Esophagus squamous epithelium (tissue), 5 donors: ENCODE data around the gene DNAJB12. TPM values are rescaled to one million over a fixed set of nuclear protein-coding genes. Genes with fewer than 3 reads are reported as not detected.
"Not testable (repeated sequence)": the region's sequence is repeated elsewhere in the genome, so short reads cannot be mapped to it uniquely, and the experiment has no call there.

ENCODE experiments used
- DNase-seq: peaks from one replicate; lab custom pipeline; 2025; lab: John Stamatoyannopoulos, UW
- H3K27ac ChIP-seq, 4 donors: fragments of 200-600 bp; sonication (generic); one replicate each; pipeline ENCODE4 v1.5.1; 2016 to 2019; ENCODE audit warnings: mild to moderate bottlenecking in 1 of 4
- H3K27me3 ChIP-seq, 4 donors: fragments of 200-600 bp; sonication (generic); 1 replicate in 3 of 4; 2 replicates in 1 of 4; pipeline versions ENCODE4 v1.5.1 to v1.6.0; 2017 to 2021; ENCODE audit warnings: antibody characterized with exemption in 1 of 4
- H3K36me3 ChIP-seq, 3 donors: fragments of 200-600 bp; sonication (generic); one replicate each; pipeline ENCODE4 v1.5.1; 2016 to 2019
- H3K4me1 ChIP-seq, 3 donors: fragments of 200-600 bp; sonication (generic); one replicate each; pipeline ENCODE4 v1.5.1; 2017 to 2019
- H3K4me3 ChIP-seq, 4 donors: fragments of 200-600 bp; sonication (generic); 1 replicate in 3 of 4; 2 replicates in 1 of 4; pipeline ENCODE4 v1.5.1; 2016 to 2019; ENCODE audit warnings: mild to moderate bottlenecking in 2 of 4, moderate library complexity in 1 of 4
- H3K9me3 ChIP-seq, 3 donors: fragments of 200-600 bp; sonication (generic); one replicate each; pipeline ENCODE4 v1.5.1; 2016 to 2019
- CTCF ChIP-seq, 6 experiments: fragments of 450-650 bp in 4 of 6; fragments of 200-600 bp in 2 of 6; sonication (generic) in 2 of 6; IDR thresholded peaks; one replicate each; pipeline ENCODE4 v1.5.1; 2016 to 2019; ENCODE audit warnings: antibody characterized with exemption in 6 of 6, mild to moderate bottlenecking in 4 of 6, moderate library complexity in 4 of 6
- POLR2A ChIP-seq, 4 donors: fragments of 450-650 bp; IDR thresholded peaks; one replicate each; pipeline ENCODE4 v1.6.1; 2017; ENCODE audit warnings: antibody characterized with exemption in 4 of 4, mild to moderate bottlenecking in 4 of 4, moderate library complexity in 3 of 4
- WGBS, 2 donors: methylation state at CpG; one replicate each; pipeline ENCODE4 v1.1.5; 2018; 5-methylcytosine and 5-hydroxymethylcytosine counted together
- intact Hi-C: fragments of 100-400 bp; cut with DNase I; formaldehyde crosslinking; loops from one replicate; pipeline ENCODE4 v1.15.0; 2022
- total RNA-seq, 4 donors: library from RNA; depleted of rRNA; stranded (reverse); fragments of >200 nt; gene quantifications; one replicate each; pipeline ENCODE4 v1.1.0, GENCODE V29; 2016
- donor health status: DM: yes; HTN: yes; CAD: no.

Gene DNAJB12
- 10 to 100 TPM; 22.7 to 34.0 (median 23.8) TPM for total RNA-seq

DNA sequence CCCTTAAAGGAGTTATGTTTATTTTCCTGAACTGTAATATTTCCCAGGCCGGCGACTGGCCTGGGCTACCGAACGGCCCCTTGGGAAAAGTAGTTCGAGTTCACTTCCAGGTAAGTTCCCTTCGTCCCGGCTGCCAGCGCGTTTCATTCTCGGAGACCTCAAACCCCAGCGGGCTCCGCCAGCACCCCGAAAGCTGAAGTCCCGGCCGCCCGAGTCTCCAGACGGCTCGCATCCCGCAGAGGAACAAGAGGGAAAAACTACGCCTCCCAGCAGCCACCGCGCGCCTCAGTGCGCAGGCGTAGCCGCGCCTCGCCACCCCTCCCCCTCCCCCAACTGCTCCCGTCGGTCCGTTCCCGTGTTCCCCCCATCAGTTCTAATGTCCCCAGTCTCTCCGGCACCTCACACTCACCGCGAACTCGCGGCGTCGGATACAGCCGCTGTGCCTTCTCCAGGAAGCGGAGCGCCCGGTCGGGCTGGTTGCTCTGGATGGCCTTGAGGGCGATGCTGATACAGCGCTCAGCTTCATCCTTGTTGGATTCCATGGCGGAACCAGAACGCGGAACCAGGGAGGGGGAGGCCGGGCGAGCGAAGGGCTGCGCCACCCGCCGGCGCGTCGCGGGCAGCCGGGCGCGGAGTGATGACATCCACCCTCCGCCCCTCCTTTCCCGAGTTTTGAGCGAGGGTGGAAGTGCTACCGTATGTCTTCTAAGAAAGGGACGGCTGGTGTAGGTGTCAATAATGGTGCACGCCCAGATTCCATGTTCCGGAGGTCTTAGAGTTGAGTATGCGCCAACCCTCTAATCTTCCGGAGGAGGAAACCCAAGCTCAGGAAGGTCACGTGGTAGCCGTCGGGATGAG is at the start of gene DNAJB12:
Gene DNAJB12 (minus strand): TSS at position 564 of the 858 bp plus-strand sequence. CDS start 22 bp downstream, at position 542.
- intact Hi-C loops = no loop called here
- Histone ChIP-seq H3K36me3 (peaks cover 0 to 35% (median 0%) of the 10 kb centered on the region in 3 donors), H3K9me3 (no peaks in the 10 kb centered on the region), H3K4me1 (peaks cover 18 to 50% (median 29%) of the 10 kb centered on the region in 3 donors), H3K4me3 (peak within 1 kb of the TSS; percentile 51 to 99 (median 88)), H3K27me3 (no peaks in the 10 kb centered on the region), H3K27ac (peak within 1 kb of the TSS; percentile 93 to 100 (median 98))
- 0 to 1% methylated on average over 9 to 33 of the region's 74 CpGs for WGBS, 2 donors
- peak; percentile 63 for DNase-seq
- TF ChIP-seq CTCF (IDR thresholded peaks at IDR 0.05) (peak in 1 of 6 experiments; percentile 23), POLR2A (IDR thresholded peaks at IDR 0.05) (peak in 2 of 4 donors; percentile 71 to 75)

- H3K36me3 ChIP-seq, H3K27me3 ChIP-seq, intact Hi-C loops, H3K9me3 ChIP-seq, DNase-seq, H3K27ac ChIP-seq, H3K4me3 ChIP-seq, H3K4me1 ChIP-seq: not testable (repeated sequence)
- WGBS, 2 donors = no CpG with 5 or more reads among the region's 3 CpGs
Measured at GRCh38 chr10:72395581-72395980, 40.9 kb upstream of the DNAJB12 start.

DNA sequence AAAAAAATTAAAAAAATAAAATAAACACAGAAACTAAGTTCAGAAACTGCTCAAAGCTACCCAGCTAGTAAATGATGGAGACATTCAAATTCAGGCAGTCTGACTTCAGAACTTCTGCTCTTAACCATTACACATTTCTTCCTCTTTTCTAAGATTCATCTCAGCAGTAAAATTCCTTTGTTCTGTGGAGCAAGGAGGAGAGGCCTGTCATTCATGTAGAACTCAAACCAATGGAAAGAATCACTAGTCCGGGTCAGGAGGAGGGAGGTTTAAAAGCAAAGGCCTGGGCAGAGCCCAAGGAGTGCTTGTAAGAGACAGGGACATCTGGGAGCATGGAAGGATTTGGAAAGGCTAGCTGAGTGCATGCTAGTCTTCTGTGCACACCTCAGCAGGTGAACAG is 37.9 kb upstream of the DNAJB12 start:
- no peak overlapping the region for H3K27ac ChIP-seq

DNA sequence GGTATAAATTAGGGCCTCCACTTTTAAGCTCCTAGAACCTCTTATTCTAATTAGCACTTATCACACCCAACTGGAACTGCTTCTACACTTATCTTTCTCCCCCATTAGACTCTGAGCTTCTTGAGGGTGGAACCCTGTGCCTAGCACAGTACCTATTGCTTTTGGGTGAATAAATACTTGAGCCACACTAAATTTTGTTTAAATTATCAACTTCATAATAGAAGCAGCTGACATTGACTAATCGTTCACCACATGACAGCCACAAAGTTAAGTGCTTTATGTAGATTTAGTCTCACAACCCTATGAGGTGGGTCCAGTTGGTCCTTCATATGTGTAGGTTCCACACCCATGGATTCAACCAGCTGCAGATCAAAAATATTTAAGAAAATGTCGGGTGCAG is 36.0 kb upstream of the DNAJB12 start:
- Histone ChIP-seq H3K27ac (no peak overlapping the region), H3K27me3 (no peaks in the 10 kb centered on the region), H3K36me3 (peaks cover 0 to 3% (median 0%) of the 10 kb centered on the region in 3 donors), H3K4me1 (no peaks in the 10 kb centered on the region), H3K9me3 (no peaks in the 10 kb centered on the region), H3K4me3 (no peak overlapping the region)
- 83 to 88% methylated on average over 1 to 2 of the region's 2 CpGs for WGBS, 2 donors
- no peak for TF ChIP-seq CTCF (IDR thresholded peaks at IDR 0.05)
- no peak for TF ChIP-seq POLR2A (IDR thresholded peaks at IDR 0.05)
- intact Hi-C loops = no loop called here
- no peak for DNase-seq

More for the DNA sequence above, 37.9 kb upstream of the DNAJB12 start:
- Histone ChIP-seq H3K36me3 (peaks cover 0 to 3% (median 0%) of the 10 kb centered on the region in 3 donors), H3K9me3 (no peaks in the 10 kb centered on the region), H3K27me3 (no peaks in the 10 kb centered on the region), H3K4me3 (no peak overlapping the region), H3K4me1 (no peaks in the 10 kb centered on the region)
- no peak for TF ChIP-seq POLR2A (IDR thresholded peaks at IDR 0.05)
- TF ChIP-seq CTCF (IDR thresholded peaks at IDR 0.05) = no peak
- intact Hi-C loops = no loop called here
- no peak for DNase-seq
- WGBS, 2 donors = 56 to 88% methylated on average over 1 of the region's 1 CpG

DNA sequence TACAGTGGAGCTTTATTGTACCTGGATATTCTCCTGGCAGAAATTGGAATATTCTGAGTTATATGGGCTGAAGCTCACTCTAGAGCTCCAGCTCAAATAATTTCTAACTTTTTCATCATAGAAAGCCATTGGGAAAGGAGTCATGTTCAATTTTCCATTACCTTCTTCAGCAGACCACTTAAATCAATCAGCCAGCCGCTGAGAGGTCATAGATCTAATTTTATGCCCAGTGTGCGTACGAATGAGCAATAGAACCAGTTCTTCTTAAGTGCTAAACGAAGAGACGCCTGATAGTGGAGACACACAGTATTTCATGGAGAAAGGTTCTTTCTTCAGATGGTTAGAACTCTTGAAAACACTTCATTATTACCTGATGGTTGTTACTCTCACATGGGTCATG is 35.0 kb upstream of the DNAJB12 start:
- Histone ChIP-seq H3K27ac (no peak overlapping the region), H3K36me3 (peaks cover 0 to 3% (median 0%) of the 10 kb centered on the region in 3 donors), H3K9me3 (no peaks in the 10 kb centered on the region), H3K27me3 (no peaks in the 10 kb centered on the region), H3K4me1 (no peaks in the 10 kb centered on the region), H3K4me3 (no peak overlapping the region)
- no peak for DNase-seq
- 98 to 99% methylated on average over 5 of the region's 5 CpGs for WGBS, 2 donors
- TF ChIP-seq POLR2A (IDR thresholded peaks at IDR 0.05) (no peak), CTCF (IDR thresholded peaks at IDR 0.05) (no peak)
- intact Hi-C loops = no loop called here
